Hippocampal formation (tissue), 2 donors: ENCODE data around the gene DPYSL3.
A peak's percentile ranks its signal among the peaks of the same experiment; 100 is the strongest.

Experiments
- DNase-seq, 2 donors: peaks; one replicate each; lab custom pipeline; 2025; lab: John Stamatoyannopoulos, UW

The DPYSL3 gene

DNA sequence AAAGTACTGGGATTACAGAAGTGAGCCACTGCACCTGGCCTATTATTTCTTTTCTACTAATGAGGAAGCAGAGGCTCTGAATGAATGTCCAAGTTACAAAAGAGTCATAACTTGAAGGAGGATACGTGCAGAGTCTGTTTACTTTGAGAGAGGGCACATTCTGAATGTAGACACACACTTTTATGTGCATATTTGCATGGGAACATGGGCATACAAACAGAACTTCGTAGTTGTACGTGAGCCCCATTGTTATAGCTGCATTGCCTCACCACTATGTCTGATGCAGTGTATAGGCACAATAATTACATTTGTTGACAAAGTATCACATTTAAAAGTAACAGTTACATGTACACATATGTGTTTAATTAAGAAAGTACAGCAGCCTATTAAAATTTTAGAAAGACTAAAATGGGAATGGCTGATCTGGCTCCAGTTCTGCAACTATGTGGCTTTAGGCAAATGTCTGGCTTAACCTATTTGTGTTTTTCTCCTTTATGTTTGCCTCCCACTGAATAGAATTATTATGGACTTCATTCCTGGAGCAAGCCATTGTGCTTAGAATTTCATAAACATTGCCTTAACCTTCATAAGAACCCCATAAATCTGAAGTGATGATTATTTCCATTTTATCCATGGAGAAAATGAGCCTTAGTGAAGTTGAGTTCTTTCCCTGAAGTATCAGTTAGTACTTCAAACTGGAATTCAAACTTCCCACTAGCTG, 3.0 kb upstream of the DPYSL3 start:
- no peak for DNase-seq

- DNase-seq, result no peak
Measured at GRCh38 chr5:147510885-147511284, 1.0 kb upstream of the DPYSL3 start.

DNA sequence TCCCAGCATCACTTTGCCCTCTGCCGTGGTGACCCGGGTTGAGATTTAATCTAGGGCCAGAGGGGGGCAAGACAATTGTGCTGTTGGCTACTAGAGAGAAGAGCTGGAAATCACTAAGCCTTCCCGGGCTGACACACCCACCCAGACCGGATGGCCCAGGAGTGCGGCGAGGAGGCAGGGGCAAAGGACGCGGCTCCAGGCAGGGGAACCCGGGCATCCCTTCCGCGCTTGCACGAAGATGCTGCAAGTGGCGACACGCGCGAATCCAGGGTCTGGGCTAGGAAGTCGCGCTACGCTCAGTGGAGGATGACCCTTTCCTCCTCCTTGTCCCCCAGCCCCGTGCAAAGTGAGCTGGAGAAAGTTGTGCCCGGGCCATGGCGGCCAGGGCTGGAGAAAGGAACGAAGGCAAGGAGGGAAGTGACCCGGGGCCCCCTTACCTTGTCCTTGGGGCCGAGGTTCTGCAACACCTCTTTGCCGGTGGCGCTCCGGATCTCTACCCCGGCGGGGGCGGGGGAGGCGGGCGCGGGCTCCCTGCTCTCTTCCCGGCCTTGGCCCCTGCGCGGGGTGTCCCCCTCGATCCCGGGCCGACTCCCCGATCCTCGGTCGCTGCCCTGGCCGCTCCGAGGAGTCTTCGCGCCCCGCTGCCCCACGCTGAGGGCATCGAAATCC, 693 bp downstream of the DPYSL3 start:
- DNase-seq, result no peak

DNA sequence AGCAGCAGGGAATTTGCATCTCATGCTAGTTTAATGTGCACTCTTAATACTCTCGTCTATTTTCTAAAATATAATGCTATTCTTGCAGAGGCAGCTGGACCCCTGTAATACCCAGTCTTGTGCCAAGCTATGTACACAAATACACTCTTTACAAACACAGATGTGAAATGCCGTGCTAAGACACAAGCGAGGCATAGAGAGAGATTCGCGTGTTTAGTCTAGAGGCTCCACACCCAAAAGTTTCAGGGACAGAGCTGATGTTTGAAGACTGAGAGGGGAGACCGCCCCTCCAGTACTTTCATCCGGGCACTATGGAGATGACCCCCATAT, 1.2 kb downstream of the DPYSL3 start:
- no peak for DNase-seq

DNA sequence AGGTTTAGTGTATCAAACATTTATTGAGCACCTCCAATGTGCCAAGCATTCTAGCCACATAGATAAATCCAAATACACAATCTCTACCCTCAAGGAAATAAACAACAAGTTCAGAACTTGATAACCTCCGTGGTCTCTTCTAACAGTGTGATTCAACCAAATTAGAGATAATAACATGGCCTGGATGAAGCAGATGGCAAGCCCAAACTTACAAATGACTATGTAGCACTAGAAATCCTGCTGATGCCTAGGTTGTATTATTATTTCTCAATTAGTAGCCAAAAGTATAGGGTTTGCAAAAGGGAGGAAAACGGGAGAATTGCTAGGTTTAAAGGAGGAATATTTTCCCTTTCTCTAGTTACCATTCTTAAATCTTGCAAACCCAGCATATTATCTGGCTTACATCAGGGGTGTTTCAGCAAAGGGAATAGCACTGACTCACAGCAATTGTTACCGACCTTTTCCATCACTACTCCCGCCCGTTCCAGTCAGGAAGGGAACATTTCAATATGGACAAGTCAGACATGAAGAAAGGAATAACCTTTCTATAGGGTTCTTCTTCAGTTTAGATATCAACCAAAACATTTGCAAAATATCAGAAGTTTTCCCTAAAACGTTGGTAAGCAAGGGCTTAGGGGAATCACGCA, 2.3 kb downstream of the DPYSL3 start:
- no peak for DNase-seq

GRCh38 chr5:147504535-147504934, 5.3 kb downstream of the DPYSL3 start:
- DNase-seq, result no peak

- DNase-seq, result no peak
Measured at GRCh38 chr5:147504011-147504410, 5.9 kb downstream of the DPYSL3 start.

- DNase-seq, result no peak
Measured at GRCh38 chr5:147490989-147491388, 18.9 kb downstream of the DPYSL3 start.

GRCh38 chr5:147487031-147487750, 22.7 kb downstream of the DPYSL3 start:
- DNase-seq, result no peak

GRCh38 chr5:147485814-147486213, 24.1 kb downstream of the DPYSL3 start:
- DNase-seq, result no peak

- DNase-seq, result no peak
Measured at GRCh38 chr5:147485046-147485445, 24.8 kb downstream of the DPYSL3 start.

GRCh38 chr5:147484708-147485020, 25.2 kb downstream of the DPYSL3 start:
- DNase-seq, result no peak

DNA sequence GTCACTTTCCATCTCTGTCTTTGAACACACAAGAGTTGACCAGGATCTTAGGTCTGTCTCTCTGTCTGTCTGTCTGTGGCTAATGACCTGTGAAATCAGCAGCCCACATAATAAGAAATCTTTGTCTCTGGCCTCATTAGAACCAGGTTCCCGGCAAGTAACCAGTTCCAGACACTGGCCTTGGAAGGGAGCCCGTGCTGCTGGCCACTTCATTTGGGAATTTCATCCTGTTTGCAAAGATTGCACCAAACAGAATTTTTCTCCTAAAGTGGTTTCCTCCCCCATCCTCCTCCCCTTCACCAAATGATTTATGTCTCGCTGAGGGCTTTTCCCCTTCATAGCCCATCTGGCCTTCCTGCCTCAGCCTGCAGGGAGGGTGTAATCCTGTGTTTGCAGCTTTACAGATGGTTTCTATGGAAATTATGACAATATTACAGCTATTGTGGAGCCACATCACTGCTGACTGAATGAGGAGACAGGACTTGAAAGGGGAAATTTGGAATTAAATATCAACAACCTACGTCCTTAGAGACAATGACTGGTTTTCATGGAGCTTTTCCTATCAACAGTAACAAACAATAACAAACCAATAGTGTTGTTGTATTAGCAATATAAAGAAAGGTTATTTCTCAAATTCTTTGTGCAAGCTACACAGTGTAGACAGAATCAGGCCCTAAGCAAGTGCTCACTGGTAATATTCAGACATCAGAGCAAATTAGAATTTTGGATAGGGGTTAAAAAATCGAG, 25.7 kb downstream of the DPYSL3 start:
- peak in 1 of 2 donors; percentile 8 for DNase-seq

GRCh38 chr5:147483188-147483790, 26.6 kb downstream of the DPYSL3 start:
- DNase-seq, result no peak

- DNase-seq, result no peak
Measured at GRCh38 chr5:147482706-147483180, 27.1 kb downstream of the DPYSL3 start.

DNA sequence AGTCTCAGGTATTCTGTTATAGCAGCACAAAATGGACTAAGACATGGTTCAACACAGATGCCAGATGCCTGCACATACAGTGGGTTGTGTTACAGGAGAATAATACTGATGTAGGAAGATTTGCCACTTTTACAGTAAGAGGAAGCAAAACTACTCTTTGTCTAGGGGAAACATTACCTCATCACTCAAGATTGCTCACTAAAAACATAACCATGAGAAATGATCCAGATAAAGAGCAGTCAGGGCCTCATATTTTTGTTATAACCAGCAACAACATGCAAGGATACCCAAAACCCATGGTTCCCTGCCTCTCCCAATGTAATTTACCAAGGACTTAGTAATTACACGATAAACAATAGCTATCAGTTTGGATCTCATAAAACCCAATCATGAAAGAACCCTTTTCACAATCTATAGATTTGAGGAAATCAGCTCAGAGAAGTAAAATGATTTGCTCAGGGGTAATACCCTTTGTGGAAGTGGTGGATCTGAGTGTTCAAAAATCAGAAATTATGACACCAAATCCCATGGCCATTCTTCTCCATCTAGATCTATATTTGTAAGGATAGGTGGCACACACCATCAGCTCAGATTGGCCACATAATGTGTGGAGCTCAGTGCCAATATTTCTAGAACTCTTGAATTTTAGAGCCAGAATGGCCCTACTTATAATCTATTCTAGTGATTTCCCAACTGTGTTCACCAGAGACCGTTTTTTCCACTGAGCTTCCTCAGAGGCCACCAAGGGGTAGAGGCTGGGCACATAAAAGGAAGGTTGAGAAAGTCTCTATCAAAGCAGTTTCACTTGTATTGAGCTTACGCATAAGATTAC, 27.8 kb downstream of the DPYSL3 start:
- no peak for DNase-seq

- DNase-seq, result no peak
Measured at GRCh38 chr5:147481376-147481775, 28.5 kb downstream of the DPYSL3 start.

DNA sequence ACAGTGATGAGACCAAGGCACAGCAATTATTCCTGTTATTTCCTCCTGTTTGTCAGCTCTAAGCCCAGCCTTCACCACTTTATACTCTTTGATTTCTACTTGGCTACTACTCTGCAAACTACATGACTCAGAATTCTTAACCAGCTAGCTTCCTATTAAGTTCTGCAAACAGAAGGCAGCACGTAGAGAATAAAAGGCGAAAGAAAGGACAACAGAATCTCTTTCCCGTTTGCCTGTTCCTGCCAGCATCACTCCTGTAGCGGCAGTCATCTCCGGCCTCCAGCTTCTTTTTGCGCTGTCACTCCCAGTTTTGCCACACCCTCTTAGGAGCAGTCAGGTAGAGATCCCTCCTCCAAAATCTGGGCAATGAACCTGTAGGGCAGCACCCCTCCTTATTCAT, 29.9 kb downstream of the DPYSL3 start:
- no peak for DNase-seq

DNA sequence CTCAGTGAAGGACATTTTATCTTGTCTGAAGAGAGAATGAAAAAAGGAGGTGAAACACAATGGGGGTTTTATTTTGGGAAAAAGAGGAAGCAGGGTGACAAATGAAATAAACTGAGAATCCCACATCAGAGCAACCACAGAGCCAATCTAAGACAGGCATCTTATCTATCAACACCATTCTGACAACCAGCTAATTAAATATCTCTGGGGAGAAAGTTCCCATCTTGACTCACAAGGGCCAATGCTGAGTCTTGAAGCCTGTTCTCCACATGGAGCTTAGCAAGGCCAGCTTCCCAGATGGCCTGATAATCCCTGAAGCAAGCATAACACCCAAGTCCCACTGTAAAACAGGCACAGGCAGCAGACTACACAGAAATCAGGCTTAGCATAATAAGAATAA, 30.4 kb downstream of the DPYSL3 start:
- no peak for DNase-seq

GRCh38 chr5:147474140-147474539, 35.7 kb downstream of the DPYSL3 start:
- no peak for DNase-seq
